CD4-positive, CD25-positive, alpha-beta regulatory T cell (primary cell): ENCODE measurements around the gene HTT-AS. TPM values are rescaled to one million over a fixed set of nuclear protein-coding genes. Genes with fewer than 3 reads are reported as not detected.

ENCODE experiments used
- ATAC-seq, 2 donors: fragments of 150-1000 bp; cut with Tn5 transposase; one replicate each; pipeline ENCODE4 v1.10.0; 2021; ENCODE audit warnings: low read depth in 2 of 2, moderate number of reproducible peaks in 2 of 2, moderate library complexity in 1 of 2
- DNase-seq, 3 donors: peaks; one replicate each; pipeline versions ENCODE4 v3.0.0 to v3.0.0-alpha.2; 2012 to 2022; ENCODE audit warnings: mixed read lengths in 1 of 3
- H3K27ac ChIP-seq: one replicate; pipeline ENCODE4 v1.7.0; 2013; ENCODE audit warnings: mild to moderate bottlenecking, low read length; ENCODE audit not compliant: insufficient read depth, poor library complexity, severe bottlenecking
- H3K27me3 ChIP-seq: one replicate; pipeline ENCODE4 v1.7.0; 2013; ENCODE audit warnings: low read length; ENCODE audit not compliant: control insufficient read depth, insufficient read depth
- H3K36me3 ChIP-seq: one replicate; pipeline ENCODE4 v1.7.0; 2013; ENCODE audit warnings: mild to moderate bottlenecking, low read length, moderate library complexity; ENCODE audit not compliant: control insufficient read depth, insufficient read depth
- H3K4me1 ChIP-seq: 2 replicates; pipeline ENCODE4 v1.7.0; 2013; ENCODE audit warnings: mild to moderate bottlenecking, low read length; ENCODE audit not compliant: insufficient read depth, control insufficient read depth, poor library complexity, severe bottlenecking
- H3K4me3 ChIP-seq: one replicate; pipeline ENCODE4 v1.7.0; 2013; ENCODE audit warnings: low read depth, mild to moderate bottlenecking, low read length, moderate library complexity
- H3K9me3 ChIP-seq, 2 experiments: 1 replicate in 1 of 2; 2 replicates in 1 of 2; pipeline ENCODE4 v1.7.0; 2013; ENCODE audit warnings: low read length in 2 of 2, mild to moderate bottlenecking in 1 of 2, moderate library complexity in 1 of 2; ENCODE audit not compliant: control insufficient read depth in 2 of 2
- H3K27ac Mint-ChIP-seq, 3 donors: one replicate each; pipeline ENCODE4 v1.8.0; 2020 to 2022; ENCODE audit warnings: mild to moderate bottlenecking in 3 of 3, mixed read lengths in 3 of 3, moderate library complexity in 2 of 3
- H3K27me3 Mint-ChIP-seq: one replicate; pipeline ENCODE4 v1.8.0; 2022; ENCODE audit warnings: mild to moderate bottlenecking, mixed read lengths
- H3K36me3 Mint-ChIP-seq: one replicate; pipeline ENCODE4 v1.8.0; 2020; ENCODE audit warnings: mixed read lengths
- H3K4me1 Mint-ChIP-seq, 4 donors: one replicate each; pipeline ENCODE4 v1.8.0; 2020 to 2022; ENCODE audit warnings: mixed read lengths in 4 of 4, mild to moderate bottlenecking in 1 of 4
- H3K4me3 Mint-ChIP-seq, 4 donors: one replicate each; pipeline ENCODE4 v1.8.0; 2020 to 2022; ENCODE audit warnings: mild to moderate bottlenecking in 4 of 4, mixed read lengths in 4 of 4, moderate library complexity in 3 of 4
- H3K9me3 Mint-ChIP-seq, 7 donors: one replicate each; pipeline ENCODE4 v1.8.0; 2020 to 2022; ENCODE audit warnings: mixed read lengths in 7 of 7, mild to moderate bottlenecking in 3 of 7, moderate library complexity in 2 of 7
- polyA plus RNA-seq, 4 donors: library from polyadenylated mRNA; unstranded; fragments of 300-500 nt; fragmentation: Illumina TruSeq; gene quantifications; one replicate each; pipeline ENCODE4 v1.2.3, GENCODE V29; 2021
- total RNA-seq: library from RNA; stranded (reverse); gene quantifications from one replicate; pipeline ENCODE4 v1.2.3, GENCODE V29; 2022

HTT-AS gene
- total and polyA plus RNA-seq, 5 donors from 2014 or later, result not detected

GRCh38 chr4:3041192-3042142, 32.9 kb downstream of the HTT-AS start:
- DNase-seq, result peak in 2 of 3 donors; percentile 35 to 80
- ATAC-seq, result peak; percentile 38 to 44
- Histone ChIP-seq H3K9me3 (peaks cover 0 to 9% of the 10 kb centered on the region in 2 experiments), H3K4me3 (peak overlapping the region; percentile 2), H3K27ac (peak overlapping the region; percentile 55), H3K4me1 (peaks cover 58% of the 10 kb centered on the region), H3K27me3 (no peaks in the 10 kb centered on the region), H3K36me3 (no peaks in the 10 kb centered on the region)
- Mint-ChIP-seq H3K9me3 (peaks cover 0 to 6% (median 2%) of the 10 kb centered on the region in 7 donors), H3K4me1 (peaks cover 15 to 68% (median 35%) of the 10 kb centered on the region in 4 donors), H3K36me3 (peaks cover 4% of the 10 kb centered on the region), H3K27me3 (peaks cover 28% of the 10 kb centered on the region), H3K27ac (peak overlapping the region in 2 of 3 donors; percentile 81 to 95), H3K4me3 (peak overlapping the region; percentile 83 to 91 (median 86))

- DNase-seq (no peak), ATAC-seq (no peak)
- Histone ChIP-seq H3K27ac (peak overlapping the region; percentile 55), H3K36me3 (no peaks in the 10 kb centered on the region), H3K27me3 (no peaks in the 10 kb centered on the region), H3K9me3 (peaks cover 0 to 5% of the 10 kb centered on the region in 2 experiments), H3K4me3 (no peak overlapping the region), H3K4me1 (peaks cover 50% of the 10 kb centered on the region)
- peaks cover 0 to 5% (median 2%) of the 10 kb centered on the region in 7 donors for H3K9me3 Mint-ChIP-seq
- no peak overlapping the region for H3K27ac Mint-ChIP-seq
- H3K36me3 Mint-ChIP-seq, result peaks cover 2% of the 10 kb centered on the region
- peaks cover 29% of the 10 kb centered on the region for H3K27me3 Mint-ChIP-seq
- H3K4me1 Mint-ChIP-seq, result peaks cover 11 to 62% (median 31%) of the 10 kb centered on the region in 4 donors
- H3K4me3 Mint-ChIP-seq, result peak overlapping the region in 3 of 4 donors; percentile 48 to 91 (median 90)
Observed at GRCh38 chr4:3040452-3041191, 33.7 kb downstream of the HTT-AS start.

GRCh38 chr4:3039706-3040366, 34.5 kb downstream of the HTT-AS start:
- no peak overlapping the region for H3K4me3 Mint-ChIP-seq
- Histone ChIP-seq H3K36me3 (no peaks in the 10 kb centered on the region), H3K4me1 (peaks cover 42% of the 10 kb centered on the region), H3K27me3 (no peaks in the 10 kb centered on the region), H3K9me3 (no peaks in the 10 kb centered on the region), H3K27ac (no peak overlapping the region), H3K4me3 (no peak overlapping the region)
- peaks cover 5 to 54% (median 24%) of the 10 kb centered on the region in 4 donors for H3K4me1 Mint-ChIP-seq
- DNase-seq (no peak), ATAC-seq (no peak)
- peaks cover 25% of the 10 kb centered on the region for H3K27me3 Mint-ChIP-seq
- no peaks in the 10 kb centered on the region for H3K9me3 Mint-ChIP-seq
- peak overlapping the region in 1 of 3 donors; percentile 61 for H3K27ac Mint-ChIP-seq
- no peaks in the 10 kb centered on the region for H3K36me3 Mint-ChIP-seq

- ATAC-seq, result peak in 1 of 2 donors; percentile 23
Observed at GRCh38 chr4:3037957-3038461, 36.3 kb downstream of the HTT-AS start.

GRCh38 chr4:3036131-3036952, 38.0 kb downstream of the HTT-AS start:
- Histone ChIP-seq H3K9me3 (no peaks in the 10 kb centered on the region), H3K27me3 (no peaks in the 10 kb centered on the region), H3K36me3 (no peaks in the 10 kb centered on the region), H3K4me3 (no peak overlapping the region), H3K4me1 (peaks cover 21% of the 10 kb centered on the region), H3K27ac (no peak overlapping the region)
- peaks cover 5 to 28% (median 12%) of the 10 kb centered on the region in 4 donors for H3K4me1 Mint-ChIP-seq
- ATAC-seq, result no peak
- no peak for DNase-seq
- H3K36me3 Mint-ChIP-seq, result no peaks in the 10 kb centered on the region
- peaks cover 16% of the 10 kb centered on the region for H3K27me3 Mint-ChIP-seq
- H3K9me3 Mint-ChIP-seq, result no peaks in the 10 kb centered on the region
- no peak overlapping the region for H3K27ac Mint-ChIP-seq
- peak overlapping the region in 1 of 4 donors; percentile 3 for H3K4me3 Mint-ChIP-seq

More at GRCh38 chr4:3037957-3038461, 36.3 kb downstream of the HTT-AS start:
- Histone ChIP-seq H3K36me3 (no peaks in the 10 kb centered on the region), H3K4me1 (peaks cover 35% of the 10 kb centered on the region), H3K27ac (no peak overlapping the region), H3K27me3 (no peaks in the 10 kb centered on the region), H3K9me3 (no peaks in the 10 kb centered on the region), H3K4me3 (peak overlapping the region; percentile 60)
- H3K36me3 Mint-ChIP-seq, result no peaks in the 10 kb centered on the region
- H3K27me3 Mint-ChIP-seq, result peaks cover 17% of the 10 kb centered on the region
- H3K4me1 Mint-ChIP-seq, result peaks cover 5 to 44% (median 16%) of the 10 kb centered on the region in 4 donors
- peak overlapping the region in 2 of 3 donors; percentile 15 to 67 for H3K27ac Mint-ChIP-seq
- peak in 1 of 3 donors; percentile 60 for DNase-seq
- peak overlapping the region; percentile 20 to 88 (median 78) for H3K4me3 Mint-ChIP-seq
- H3K9me3 Mint-ChIP-seq, result no peaks in the 10 kb centered on the region

GRCh38 chr4:3035674-3036073, 38.7 kb downstream of the HTT-AS start:
- Mint-ChIP-seq H3K36me3 (no peaks in the 10 kb centered on the region), H3K27me3 (peaks cover 16% of the 10 kb centered on the region), H3K4me3 (peak overlapping the region in 1 of 4 donors; percentile 75), H3K27ac (no peak overlapping the region), H3K9me3 (no peaks in the 10 kb centered on the region), H3K4me1 (peaks cover 5 to 23% (median 12%) of the 10 kb centered on the region in 4 donors)
- ATAC-seq, result no peak
- Histone ChIP-seq H3K36me3 (no peaks in the 10 kb centered on the region), H3K27ac (no peak overlapping the region), H3K4me1 (peaks cover 15% of the 10 kb centered on the region), H3K4me3 (no peak overlapping the region), H3K9me3 (no peaks in the 10 kb centered on the region), H3K27me3 (no peaks in the 10 kb centered on the region)
- DNase-seq, result no peak
